SK-N-SH (cell line): ENCODE results near the gene ITGA6. TPM values are rescaled to one million over a fixed set of nuclear protein-coding genes. Genes with fewer than 3 reads are reported as not detected.

Source experiments
- CTCF ChIA-PET: fragments of 300-600, 350-600 bp; formaldehyde crosslinking; extraction: SDS; loops from one replicate; lab custom pipeline; 2021; lab: Yijun Ruan, JAX
- POLR2A ChIA-PET: fragments of 350-600 bp; sonication (Branson Sonifier 250); formaldehyde crosslinking; extraction: SDS; loops from one replicate; lab custom pipeline; 2020; ENCODE audit warnings: antibody characterized with exemption, inconsistent platforms; lab: Yijun Ruan, JAX
- DNase-seq: peaks from one replicate; pipeline ENCODE4 v3.0.0; 2012
- H2AFZ ChIP-seq: fragments of 200-600 bp; sonication (generic); 2 replicates; pipeline ENCODE4 v1.8.1; 2016; ENCODE audit warnings: antibody characterized with exemption, mild to moderate bottlenecking, low read depth
- H3F3A ChIP-seq: fragments of 200-600 bp; sonication (generic); replicated peaks from 2 replicates; pipeline ENCODE3; 2016; ENCODE audit warnings: antibody characterized with exemption, mild to moderate bottlenecking; ENCODE audit not compliant: insufficient read depth
- H3K27ac ChIP-seq, 2 experiments: fragments of 200-500 bp in 1 of 2; fragments of 200-600 bp in 1 of 2; sonication (Bioruptor generic) in 1 of 2; sonication (generic), shearing (Covaris generic) in 1 of 2; 2 replicates each; pipeline versions ENCODE4 v1.5.1 to v1.6.1; 2014 to 2016; ENCODE audit warnings: low read depth in 2 of 2, inconsistent platforms in 1 of 2, low read length in 1 of 2, mild to moderate bottlenecking in 1 of 2, mixed read lengths in 1 of 2
- H3K27me3 ChIP-seq: fragments of 200-600 bp; sonication (generic), shearing (Covaris generic); 2 replicates; pipeline ENCODE4 v1.6.1; 2016; ENCODE audit warnings: mixed run types; ENCODE audit not compliant: insufficient read depth
- H3K36me3 ChIP-seq, 2 experiments: fragments of 200-500 bp in 1 of 2; fragments of 200-600 bp in 1 of 2; sonication (Bioruptor generic) in 1 of 2; sonication (generic) in 1 of 2; replicated peaks in 1 of 2; 2 replicates each; pipeline versions ENCODE3 to v1.5.1; 2014 to 2016; ENCODE audit warnings: low read length in 1 of 2, mild to moderate bottlenecking in 1 of 2; ENCODE audit not compliant: insufficient read depth in 2 of 2, control insufficient read depth in 1 of 2
- H3K4me1 ChIP-seq, 2 experiments: fragments of 200-500 bp in 1 of 2; fragments of 200-600 bp in 1 of 2; sonication (Bioruptor generic) in 1 of 2; sonication (generic), shearing (Covaris generic) in 1 of 2; 2 replicates each; pipeline versions ENCODE4 v1.5.1 to v1.6.1; 2014 to 2016; ENCODE audit warnings: low read depth in 1 of 2, low read length in 1 of 2, mixed run types in 1 of 2; ENCODE audit not compliant: insufficient read depth in 2 of 2, control insufficient read depth in 1 of 2
- H3K4me2 ChIP-seq: fragments of 200-600 bp; sonication (generic), shearing (Covaris generic); 2 replicates; pipeline ENCODE4 v1.6.1; 2017; ENCODE audit warnings: mixed run types
- H3K4me3 ChIP-seq, 2 experiments: fragments of 200-500 bp in 1 of 2; fragments of 200-600 bp in 1 of 2; sonication (Bioruptor generic) in 1 of 2; sonication (generic), shearing (Covaris generic) in 1 of 2; 2 replicates each; pipeline versions ENCODE4 v1.5.1 to v1.8.1; 2014 to 2016; ENCODE audit warnings: low read depth in 2 of 2, inconsistent platforms in 1 of 2, low read length in 1 of 2, mild to moderate bottlenecking in 1 of 2, mixed read lengths in 1 of 2, moderate library complexity in 1 of 2
- H3K79me2 ChIP-seq: fragments of 200-600 bp; sonication (generic); 2 replicates; pipeline ENCODE4 v1.8.1; 2017; ENCODE audit warnings: mild to moderate bottlenecking; ENCODE audit not compliant: insufficient read depth
- H3K9ac ChIP-seq: fragments of 200-600 bp; sonication (generic); 2 replicates; pipeline ENCODE4 v1.6.1; 2017; ENCODE audit warnings: mixed run types
- H3K9me2 ChIP-seq: fragments of 200-600 bp; sonication (generic); 2 replicates; pipeline ENCODE4 v1.6.1; 2017; ENCODE audit warnings: mixed run types
- H3K9me3 ChIP-seq: fragments of 200-600 bp; sonication (generic); 2 replicates; pipeline ENCODE4 v1.6.1; 2017; ENCODE audit warnings: mixed run types, mild to moderate bottlenecking, moderate library complexity
- H4K20me1 ChIP-seq: fragments of 200-600 bp; sonication (generic); 2 replicates; pipeline ENCODE4 v1.6.1; 2017; ENCODE audit warnings: mild to moderate bottlenecking, mixed run types; ENCODE audit not compliant: insufficient read depth
- CHD2 ChIP-seq: fragments of 150-350 bp; IDR thresholded peaks from 2 replicates; pipeline ENCODE4 v1.6.1; 2018; ENCODE audit warnings: low read length; ENCODE audit not compliant: partially characterized antibody
- FOSL2 ChIP-seq: IDR thresholded peaks from 2 replicates; pipeline ENCODE4 v1.4.0; 2012; ENCODE audit warnings: low read depth, mild to moderate bottlenecking, moderate library complexity, borderline replicate concordance
- FOXJ3 ChIP-seq: sonication (generic); formaldehyde crosslinking; IDR thresholded peaks from 2 replicates; pipeline ENCODE4 v1.5.1; 2020; ENCODE audit warnings: mild to moderate bottlenecking, missing genetic modification reagents
- GATA2 ChIP-seq: sonication (generic); formaldehyde crosslinking; IDR thresholded peaks from 2 replicates; pipeline ENCODE4 v1.5.0; 2020; ENCODE audit warnings: mild to moderate bottlenecking, missing genetic modification reagents
- MEF2A ChIP-seq: IDR thresholded peaks from 2 replicates; pipeline ENCODE4 v1.4.0; 2012; ENCODE audit warnings: low read depth, borderline replicate concordance
- MXI1 ChIP-seq: IDR thresholded peaks from 2 replicates; pipeline ENCODE4 v1.6.1; 2012; ENCODE audit warnings: mild to moderate bottlenecking, low read depth, low read length, improper control_type of control experiment
- NRF1 ChIP-seq: IDR thresholded peaks from 2 replicates; pipeline ENCODE4 v1.6.1; 2012; ENCODE audit warnings: low read depth, mild to moderate bottlenecking, low read length
- RCOR1 ChIP-seq: fragments of 150-350 bp; IDR thresholded peaks from 2 replicates; pipeline ENCODE4 v1.6.1; 2017; ENCODE audit warnings: antibody characterized with exemption, low read length
- TCF12 ChIP-seq: IDR thresholded peaks from 2 replicates; pipeline ENCODE4 v1.4.0; 2012
- TEAD4 ChIP-seq: IDR thresholded peaks from 2 replicates; pipeline ENCODE4 v1.4.0; 2012; ENCODE audit warnings: mild to moderate bottlenecking, borderline replicate concordance; ENCODE audit not compliant: insufficient read depth
- YY1 ChIP-seq: IDR thresholded peaks from 2 replicates; pipeline ENCODE4 v1.4.0; 2012; ENCODE audit warnings: low read depth, mild to moderate bottlenecking
- polyA plus RNA-seq, 3 experiments: library from polyadenylated mRNA; depleted of rRNA; stranded (reverse); fragments of >200 nt; gene quantifications; 2 replicates each; pipeline ENCODE4 v1.2.3, GENCODE V29; 2012
- TF ChIP-seq, protein P1 (sequence below): IDR thresholded peaks from 2 replicates; pipeline ENCODE4 v1.4.0; 2012; ENCODE audit warnings: low read depth, borderline replicate concordance
- TF ChIP-seq, protein P2 (sequence below): IDR thresholded peaks from 2 replicates; pipeline ENCODE4; 2012
- TF ChIP-seq, protein P3 (sequence below): IDR thresholded peaks from 2 replicates; pipeline ENCODE4 v1.4.0; 2012; ENCODE audit warnings: low read depth, borderline replicate concordance
- TF ChIP-seq, protein P4 (sequence below): fragments of 200-600 bp; sonication (generic); IDR thresholded peaks from 2 replicates; pipeline ENCODE4 v1.6.1; 2017; ENCODE audit warnings: antibody characterized with exemption, mild to moderate bottlenecking, moderate library complexity

The ITGA6 gene
- polyA plus RNA-seq, 1 of the 3 experiments (the other 2 are of a cell fraction), result 26.0 TPM

DNA sequence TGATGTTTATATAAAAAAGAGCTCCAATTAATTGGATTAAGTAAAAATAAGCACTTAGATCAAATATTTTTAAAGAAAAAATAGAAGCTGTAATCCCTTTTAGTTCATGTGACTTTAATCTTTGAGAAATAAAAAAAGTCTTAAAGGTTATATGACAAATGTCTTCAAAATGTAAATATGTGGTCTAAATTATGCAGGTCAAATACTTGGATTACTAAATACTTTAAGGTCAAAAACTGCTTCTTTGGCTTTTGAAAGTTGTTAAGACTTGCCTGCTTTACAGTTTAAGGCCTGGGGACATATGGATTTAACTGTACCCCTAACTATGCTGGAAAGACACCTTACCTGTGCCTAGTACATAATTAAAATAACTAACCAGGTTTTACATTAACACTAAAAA is 113.0 kb downstream of the ITGA6 start:
- Histone ChIP-seq H3K9ac (no peak overlapping the region), H4K20me1 (no peaks in the 10 kb centered on the region), H2AFZ (no peak overlapping the region), H3K9me3 (no peaks in the 10 kb centered on the region), H3K27me3 (no peaks in the 10 kb centered on the region), H3K4me1 (no peaks in the 10 kb centered on the region), H3K4me2 (no peak overlapping the region), H3K79me2 (no peaks in the 10 kb centered on the region), H3K36me3 (no peaks in the 10 kb centered on the region), H3F3A (no peaks in the 10 kb centered on the region), H3K9me2 (no peaks in the 10 kb centered on the region), H3K27ac (no peak overlapping the region), H3K4me3 (no peak overlapping the region)
- CTCF ChIA-PET, result interaction anchor here (0.7 to 1.1 kb wide), 3 partner anchors 12 to 391 kb away, joined by 3 read pairs; no protein-coding TSS in a partner anchor
- POLR2A ChIA-PET, result interaction anchor here (0.6 kb wide), 1 partner anchor 16 kb away, joined by 6 read pairs; no protein-coding TSS in a partner anchor
- TF ChIP-seq, protein P1, sequence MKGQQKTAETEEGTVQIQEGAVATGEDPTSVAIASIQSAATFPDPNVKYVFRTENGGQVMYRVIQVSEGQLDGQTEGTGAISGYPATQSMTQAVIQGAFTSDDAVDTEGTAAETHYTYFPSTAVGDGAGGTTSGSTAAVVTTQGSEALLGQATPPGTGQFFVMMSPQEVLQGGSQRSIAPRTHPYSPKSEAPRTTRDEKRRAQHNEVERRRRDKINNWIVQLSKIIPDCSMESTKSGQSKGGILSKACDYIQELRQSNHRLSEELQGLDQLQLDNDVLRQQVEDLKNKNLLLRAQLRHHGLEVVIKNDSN, result no peak
- no peak for TF ChIP-seq MEF2A
- no peak for TF ChIP-seq TCF12
- TF ChIP-seq FOXJ3 (CRISPR knock-in tag), result no peak
- TF ChIP-seq TEAD4, result no peak
- no peak for TF ChIP-seq RCOR1
- TF ChIP-seq, protein P2, sequence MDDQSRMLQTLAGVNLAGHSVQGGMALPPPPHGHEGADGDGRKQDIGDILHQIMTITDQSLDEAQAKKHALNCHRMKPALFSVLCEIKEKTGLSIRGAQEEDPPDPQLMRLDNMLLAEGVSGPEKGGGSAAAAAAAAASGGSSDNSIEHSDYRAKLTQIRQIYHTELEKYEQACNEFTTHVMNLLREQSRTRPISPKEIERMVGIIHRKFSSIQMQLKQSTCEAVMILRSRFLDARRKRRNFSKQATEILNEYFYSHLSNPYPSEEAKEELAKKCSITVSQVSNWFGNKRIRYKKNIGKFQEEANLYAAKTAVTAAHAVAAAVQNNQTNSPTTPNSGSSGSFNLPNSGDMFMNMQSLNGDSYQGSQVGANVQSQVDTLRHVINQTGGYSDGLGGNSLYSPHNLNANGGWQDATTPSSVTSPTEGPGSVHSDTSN, result no peak
- TF ChIP-seq NRF1, result no peak
- TF ChIP-seq FOSL2, result no peak
- no peak for TF ChIP-seq MXI1
- TF ChIP-seq, protein P3, sequence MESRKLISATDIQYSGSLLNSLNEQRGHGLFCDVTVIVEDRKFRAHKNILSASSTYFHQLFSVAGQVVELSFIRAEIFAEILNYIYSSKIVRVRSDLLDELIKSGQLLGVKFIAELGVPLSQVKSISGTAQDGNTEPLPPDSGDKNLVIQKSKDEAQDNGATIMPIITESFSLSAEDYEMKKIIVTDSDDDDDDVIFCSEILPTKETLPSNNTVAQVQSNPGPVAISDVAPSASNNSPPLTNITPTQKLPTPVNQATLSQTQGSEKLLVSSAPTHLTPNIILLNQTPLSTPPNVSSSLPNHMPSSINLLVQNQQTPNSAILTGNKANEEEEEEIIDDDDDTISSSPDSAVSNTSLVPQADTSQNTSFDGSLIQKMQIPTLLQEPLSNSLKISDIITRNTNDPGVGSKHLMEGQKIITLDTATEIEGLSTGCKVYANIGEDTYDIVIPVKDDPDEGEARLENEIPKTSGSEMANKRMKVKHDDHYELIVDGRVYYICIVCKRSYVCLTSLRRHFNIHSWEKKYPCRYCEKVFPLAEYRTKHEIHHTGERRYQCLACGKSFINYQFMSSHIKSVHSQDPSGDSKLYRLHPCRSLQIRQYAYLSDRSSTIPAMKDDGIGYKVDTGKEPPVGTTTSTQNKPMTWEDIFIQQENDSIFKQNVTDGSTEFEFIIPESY, result no peak
- TF ChIP-seq, protein P4, sequence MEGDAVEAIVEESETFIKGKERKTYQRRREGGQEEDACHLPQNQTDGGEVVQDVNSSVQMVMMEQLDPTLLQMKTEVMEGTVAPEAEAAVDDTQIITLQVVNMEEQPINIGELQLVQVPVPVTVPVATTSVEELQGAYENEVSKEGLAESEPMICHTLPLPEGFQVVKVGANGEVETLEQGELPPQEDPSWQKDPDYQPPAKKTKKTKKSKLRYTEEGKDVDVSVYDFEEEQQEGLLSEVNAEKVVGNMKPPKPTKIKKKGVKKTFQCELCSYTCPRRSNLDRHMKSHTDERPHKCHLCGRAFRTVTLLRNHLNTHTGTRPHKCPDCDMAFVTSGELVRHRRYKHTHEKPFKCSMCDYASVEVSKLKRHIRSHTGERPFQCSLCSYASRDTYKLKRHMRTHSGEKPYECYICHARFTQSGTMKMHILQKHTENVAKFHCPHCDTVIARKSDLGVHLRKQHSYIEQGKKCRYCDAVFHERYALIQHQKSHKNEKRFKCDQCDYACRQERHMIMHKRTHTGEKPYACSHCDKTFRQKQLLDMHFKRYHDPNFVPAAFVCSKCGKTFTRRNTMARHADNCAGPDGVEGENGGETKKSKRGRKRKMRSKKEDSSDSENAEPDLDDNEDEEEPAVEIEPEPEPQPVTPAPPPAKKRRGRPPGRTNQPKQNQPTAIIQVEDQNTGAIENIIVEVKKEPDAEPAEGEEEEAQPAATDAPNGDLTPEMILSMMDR, result no peak
- no peak for TF ChIP-seq GATA2 (CRISPR knock-in tag)
- no peak for TF ChIP-seq YY1
- TF ChIP-seq CHD2, result no peak
- DNase-seq, result no peak
